Chondrocyte (in vitro differentiated cells): Measurements from ENCODE around the gene SMYD2. TPM values are rescaled to one million over a fixed set of nuclear protein-coding genes. Genes with fewer than 3 reads are reported as not detected.

Experiments
- DNase-seq: peaks from one replicate; pipeline ENCODE4 v3.0.0; 2021; ENCODE audit warnings: mixed read lengths, low spot score
- H3K27ac Mint-ChIP-seq: one replicate; pipeline ENCODE4 v1.8.0; 2021; ENCODE audit warnings: mild to moderate bottlenecking, moderate library complexity, mixed read lengths; ENCODE audit not compliant: unreplicated experiment
- H3K27me3 Mint-ChIP-seq: 2 replicates; pipeline ENCODE4 v1.8.0; 2021; ENCODE audit warnings: low read depth, mixed read lengths
- H3K36me3 Mint-ChIP-seq: 2 replicates; pipeline ENCODE4 v1.8.0; 2021; ENCODE audit warnings: low read depth, mixed read lengths
- H3K4me1 Mint-ChIP-seq: 2 replicates; pipeline ENCODE4 v1.8.0; 2021; ENCODE audit warnings: low read depth, mild to moderate bottlenecking, mixed read lengths
- H3K4me3 Mint-ChIP-seq: one replicate; pipeline ENCODE4 v1.8.0; 2021; ENCODE audit warnings: mild to moderate bottlenecking, moderate library complexity, mixed read lengths; ENCODE audit not compliant: unreplicated experiment
- H3K9me3 Mint-ChIP-seq: 2 replicates; pipeline ENCODE4 v1.8.0; 2021; ENCODE audit warnings: low read depth, mixed read lengths
- CTCF ChIP-seq: fragments of 200-600 bp; sonication (generic); IDR thresholded peaks from 2 replicates; pipeline ENCODE4 v1.5.0; 2021; ENCODE audit warnings: antibody characterized with exemption, mild to moderate bottlenecking, moderate library complexity
- total RNA-seq: library from RNA; stranded (reverse); gene quantifications from 3 replicates; pipeline ENCODE4 v1.2.1, GENCODE V29; 2021

Gene SMYD2
- total RNA-seq, 1 donor from 2014 or later, result 50.3 TPM

GRCh38 chr1:214289574-214290272 lies 8.8 kb downstream of the SMYD2 start:
- DNase-seq, result no peak
- H3K4me1 Mint-ChIP-seq, result peaks cover 35% of the 10 kb centered on the region
- H3K27me3 Mint-ChIP-seq, result no peaks in the 10 kb centered on the region
- TF ChIP-seq CTCF, result no peak
- peaks cover 2% of the 10 kb centered on the region for H3K36me3 Mint-ChIP-seq
- H3K4me3 Mint-ChIP-seq, result no peak overlapping the region
- no peaks in the 10 kb centered on the region for H3K9me3 Mint-ChIP-seq
- peak overlapping the region; percentile 90 for H3K27ac Mint-ChIP-seq

GRCh38 chr1:214290424-214291037 lies 9.6 kb downstream of the SMYD2 start:
- Mint-ChIP-seq H3K4me3 (peak overlapping the region; percentile 25), H3K36me3 (peaks cover 2% of the 10 kb centered on the region), H3K4me1 (peaks cover 37% of the 10 kb centered on the region), H3K27me3 (no peaks in the 10 kb centered on the region), H3K9me3 (no peaks in the 10 kb centered on the region), H3K27ac (peak overlapping the region; percentile 90)
- no peak for TF ChIP-seq CTCF
- DNase-seq, result no peak

GRCh38 chr1:214292322-214292721 lies 11.4 kb downstream of the SMYD2 start:
- peaks cover 55% of the 10 kb centered on the region for H3K4me1 Mint-ChIP-seq
- no peak for DNase-seq
- no peaks in the 10 kb centered on the region for H3K9me3 Mint-ChIP-seq
- no peak overlapping the region for H3K27ac Mint-ChIP-seq
- no peaks in the 10 kb centered on the region for H3K27me3 Mint-ChIP-seq
- no peak for TF ChIP-seq CTCF
- peaks cover 2% of the 10 kb centered on the region for H3K36me3 Mint-ChIP-seq
- no peak overlapping the region for H3K4me3 Mint-ChIP-seq

- Mint-ChIP-seq H3K4me1 (peaks cover 61% of the 10 kb centered on the region), H3K36me3 (no peaks in the 10 kb centered on the region), H3K9me3 (peaks cover 4% of the 10 kb centered on the region), H3K27me3 (no peaks in the 10 kb centered on the region), H3K4me3 (no peak overlapping the region), H3K27ac (peak overlapping the region; percentile 81)
- no peak for TF ChIP-seq CTCF
- DNase-seq, result no peak
Observed at GRCh38 chr1:214295934-214296333, 15.0 kb downstream of the SMYD2 start.

GRCh38 chr1:214296860-214297745 lies 16.1 kb downstream of the SMYD2 start:
- Mint-ChIP-seq H3K4me3 (peak overlapping the region; percentile 54), H3K27ac (peak overlapping the region; percentile 81), H3K27me3 (no peaks in the 10 kb centered on the region)

More at GRCh38 chr1:214296860-214297745, 16.1 kb downstream of the SMYD2 start:
- peaks cover 4% of the 10 kb centered on the region for H3K9me3 Mint-ChIP-seq
- no peak for TF ChIP-seq CTCF
- no peaks in the 10 kb centered on the region for H3K36me3 Mint-ChIP-seq
- no peak for DNase-seq
- peaks cover 69% of the 10 kb centered on the region for H3K4me1 Mint-ChIP-seq
